Measurements from ENCODE around the gene ALKBH7. TPM values are rescaled to one million over a fixed set of nuclear protein-coding genes. Genes with fewer than 3 reads are reported as not detected.
"Not testable (repeated sequence)": the region's sequence is repeated elsewhere in the genome, so short reads cannot be mapped to it uniquely, and the experiment has no call there.

ALKBH7 gene
- total RNA-seq, 1 donor from 2014 or later: 21.2 TPM

DNA sequence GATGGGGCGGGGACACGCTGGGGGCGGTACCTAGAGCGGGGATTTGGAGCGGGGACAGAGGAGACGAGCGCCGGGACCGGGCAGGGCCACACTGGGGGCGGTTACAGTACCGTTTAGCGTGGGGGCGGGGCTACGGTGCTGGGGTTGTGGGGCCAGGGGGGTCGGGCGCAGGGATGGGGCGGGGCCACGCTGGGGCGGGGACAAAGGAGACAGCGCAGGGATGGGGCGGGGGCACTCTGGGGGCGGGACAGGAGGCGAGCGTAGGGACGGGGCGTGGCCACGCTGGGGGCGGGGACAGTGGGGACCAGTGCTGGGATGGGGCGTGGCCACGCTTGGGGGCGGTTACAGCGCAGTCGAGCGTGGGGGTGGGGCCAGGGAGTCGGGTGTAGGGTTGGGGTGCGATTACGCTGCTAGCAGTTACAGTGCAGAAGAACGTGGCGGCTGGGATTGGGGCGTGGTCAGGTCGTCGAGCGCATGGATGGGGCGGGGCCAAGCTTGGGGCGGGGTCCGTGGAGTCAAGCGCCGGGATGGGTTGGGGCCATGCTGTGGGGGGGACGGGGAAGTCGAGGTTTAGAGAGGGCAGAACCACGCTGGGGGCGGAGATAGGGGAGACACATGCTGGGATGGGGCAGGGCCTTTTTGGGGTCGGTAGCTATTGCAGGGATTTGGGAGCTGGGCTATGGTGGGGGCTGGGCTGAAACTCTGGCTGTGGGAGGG is 660 bp downstream of the ALKBH7 start:
- peak; percentile 98 for DNase-seq

GRCh38 chr19:6373813-6374108 is 1.2 kb downstream of the ALKBH7 start:
- DNase-seq: no peak

- no peak for DNase-seq
These were observed 1.6 kb downstream of the ALKBH7 start for GRCh38 chr19:6374161-6374709.

- no peak for DNase-seq
These were observed 2.3 kb downstream of the ALKBH7 start for GRCh38 chr19:6374711-6375410.

GRCh38 chr19:6375411-6376010 is 2.9 kb downstream of the ALKBH7 start, which contains the start of gene PSPN:
TSS of gene PSPN (minus strand) at chr19:6375933. CDS start at chr19:6375849, 84 bp downstream.
- no peak for DNase-seq

DNA sequence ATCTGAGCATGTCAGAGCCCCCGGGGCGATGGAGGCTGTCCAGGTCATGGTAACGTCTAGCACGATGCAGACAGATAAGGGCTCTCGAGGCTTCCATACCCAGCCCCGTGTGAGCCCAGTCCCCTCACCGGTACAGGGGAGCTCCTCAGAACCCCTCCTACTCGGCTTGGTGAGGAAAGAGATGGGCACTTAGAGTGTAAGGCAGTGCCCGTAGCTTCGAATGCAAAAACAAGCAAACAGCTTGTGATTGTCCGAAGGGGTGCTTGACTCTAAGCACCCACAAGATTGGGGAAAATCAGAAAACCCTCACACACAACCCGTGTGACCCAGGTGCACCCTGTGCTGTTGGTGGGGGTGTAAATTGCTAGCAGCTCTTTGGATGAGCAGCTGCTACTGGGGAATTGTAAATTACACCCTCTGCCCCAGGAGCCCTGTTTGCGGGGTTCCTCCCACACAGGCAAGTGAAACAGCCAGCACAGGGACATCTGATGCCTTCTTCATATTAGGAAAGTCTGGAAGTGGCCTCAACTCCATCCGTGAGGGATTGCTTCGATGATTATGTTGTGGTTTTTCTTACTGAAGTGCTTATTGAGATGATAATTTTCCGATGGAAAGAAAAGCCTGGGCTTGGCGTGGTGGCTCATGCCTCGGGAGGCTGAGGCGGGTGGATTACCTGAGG is 4.1 kb downstream of the ALKBH7 start:
- DNase-seq: no peak

- DNase-seq: no peak
These were observed 5.4 kb downstream of the ALKBH7 start for GRCh38 chr19:6378041-6378440.

- no peak for DNase-seq
These were observed 5.9 kb downstream of the ALKBH7 start for GRCh38 chr19:6378486-6378885.

GRCh38 chr19:6379744-6380143 is 7.2 kb downstream of the ALKBH7 start:
- DNase-seq: no peak

- DNase-seq: no peak
These were observed 8.6 kb downstream of the ALKBH7 start for GRCh38 chr19:6381030-6381750.

DNA sequence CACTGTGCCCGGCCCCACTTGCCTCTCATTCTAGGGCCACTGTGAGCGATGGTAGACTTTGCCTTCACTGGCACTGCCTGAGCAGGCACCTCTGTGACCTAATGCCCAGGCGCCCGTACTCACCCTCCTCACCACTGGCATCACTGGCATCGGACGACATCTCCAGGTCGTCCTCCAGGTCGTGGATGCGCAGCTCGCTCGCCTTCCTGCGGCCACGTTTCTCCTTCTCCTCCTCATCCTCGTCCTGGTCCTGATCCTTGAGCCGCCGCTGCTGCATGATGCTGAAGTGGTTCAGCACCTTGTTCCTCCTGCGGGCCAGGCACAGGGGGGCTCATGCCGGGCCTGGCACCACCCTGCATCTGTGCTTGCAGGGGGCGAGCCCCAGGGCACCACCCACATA is 10.6 kb downstream of the ALKBH7 start:
- DNase-seq: no peak

- no peak for DNase-seq
These were observed 11.8 kb downstream of the ALKBH7 start for GRCh38 chr19:6384381-6384780.

DNA sequence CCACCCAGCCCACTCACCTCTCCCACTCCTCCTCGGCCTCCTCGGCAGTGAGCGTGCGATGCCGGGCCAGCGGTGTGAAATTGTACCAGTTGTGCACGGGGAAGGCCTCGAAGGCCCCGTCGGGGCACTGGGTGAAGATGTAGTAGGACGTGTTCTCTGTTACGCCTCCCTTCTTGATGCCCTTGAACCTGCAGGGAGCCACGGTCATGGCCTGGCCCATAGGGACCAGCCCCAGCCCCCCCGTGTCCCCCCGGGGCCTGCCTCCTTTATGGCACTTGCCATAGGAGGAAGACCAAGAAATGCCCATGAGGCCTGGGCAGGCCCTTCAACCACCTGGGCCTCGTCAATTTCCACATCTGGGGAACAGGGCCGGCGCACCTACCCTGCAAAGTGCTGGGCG is 14.8 kb downstream of the ALKBH7 start:
- no peak for DNase-seq

DNA sequence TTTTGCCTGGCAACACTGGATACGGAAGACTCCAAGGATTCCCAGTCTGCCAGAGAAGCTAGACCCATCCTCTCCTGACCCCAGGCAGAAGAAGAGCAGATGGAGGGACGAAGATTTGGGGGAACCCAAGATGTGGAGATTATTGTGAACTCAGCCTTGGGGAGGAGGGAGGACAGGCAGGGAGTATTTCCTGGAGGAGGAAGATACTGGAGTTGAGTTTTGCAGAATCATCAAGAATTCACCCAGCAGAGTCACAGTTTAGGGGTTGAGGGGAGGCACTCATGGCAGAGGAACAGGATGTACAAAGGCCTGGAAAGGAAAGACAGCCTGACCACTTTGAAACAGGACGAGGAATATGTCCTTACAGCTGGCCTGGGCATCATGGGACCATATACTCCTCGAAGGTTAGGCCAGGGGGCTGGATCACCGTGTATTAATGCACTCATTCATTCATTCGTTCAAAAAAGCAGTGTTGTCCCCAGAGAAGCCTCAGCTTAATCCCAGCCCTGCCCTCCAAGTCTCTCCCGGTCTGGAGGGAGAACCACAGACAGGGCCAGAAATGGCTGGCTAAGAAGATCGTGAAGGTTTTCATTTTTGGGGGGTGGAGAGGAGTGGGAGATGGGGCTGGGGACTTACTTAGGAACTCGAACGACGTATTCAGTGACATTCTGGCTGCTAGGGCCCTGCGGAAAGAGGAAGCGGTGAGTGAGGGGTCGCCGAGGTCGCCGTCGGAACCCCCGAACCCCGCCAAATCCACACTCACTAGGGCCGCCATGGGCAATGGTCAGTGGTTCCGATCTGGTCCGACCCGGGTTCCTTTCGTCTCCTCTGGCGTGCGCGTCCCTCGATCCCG is 19.9 kb downstream of the ALKBH7 start:
- no peak for DNase-seq

- peak; percentile 87 for DNase-seq
These were observed 20.7 kb downstream of the ALKBH7 start, which contains the start of gene GTF2F1 for GRCh38 chr19:6393074-6393982. TSS of gene GTF2F1 (minus strand) at chr19:6393164. CDS start at chr19:6392995, 169 bp downstream.

DNA sequence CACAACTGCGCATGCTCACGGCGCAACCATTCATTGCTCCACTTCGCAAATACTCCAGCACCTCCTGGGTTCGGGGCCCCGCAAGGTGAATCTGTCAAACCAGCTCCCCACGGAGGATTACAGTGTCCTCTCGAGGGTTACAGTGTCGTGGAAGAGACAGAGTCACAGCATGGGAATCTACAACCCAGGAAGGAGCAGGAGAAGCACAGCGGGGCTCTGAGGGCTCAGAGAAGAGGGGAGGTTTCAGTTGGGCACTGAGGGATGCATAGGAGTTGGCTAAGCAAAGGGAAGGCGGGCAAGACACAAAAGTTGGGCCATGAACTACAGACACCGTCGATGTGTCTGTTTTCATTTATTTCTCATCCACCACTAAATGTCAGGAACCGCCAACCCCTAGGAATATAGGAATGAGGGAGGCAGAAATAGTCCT is 21.4 kb downstream of the ALKBH7 start:
- DNase-seq: no peak

DNA sequence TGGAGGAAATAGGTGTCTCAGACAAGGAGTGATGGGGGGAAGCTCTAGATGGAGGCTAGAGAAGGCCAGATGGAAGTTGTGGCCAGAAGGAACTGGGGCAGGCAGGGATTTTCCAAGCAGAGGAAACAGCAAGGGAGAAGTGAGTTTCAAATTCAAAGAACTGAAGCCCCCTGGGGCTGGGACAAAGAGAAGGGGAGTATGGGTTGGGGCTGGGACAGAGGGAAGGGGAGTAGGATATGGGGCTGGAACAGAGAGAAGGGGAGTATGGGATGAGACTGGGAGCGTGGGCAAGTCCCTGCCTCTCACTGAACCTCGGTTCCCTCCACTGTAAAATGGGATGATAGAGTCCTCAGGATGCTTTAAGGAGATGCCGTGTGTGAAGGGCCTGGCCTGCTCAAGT is 22.2 kb downstream of the ALKBH7 start:
- DNase-seq: no peak

DNA sequence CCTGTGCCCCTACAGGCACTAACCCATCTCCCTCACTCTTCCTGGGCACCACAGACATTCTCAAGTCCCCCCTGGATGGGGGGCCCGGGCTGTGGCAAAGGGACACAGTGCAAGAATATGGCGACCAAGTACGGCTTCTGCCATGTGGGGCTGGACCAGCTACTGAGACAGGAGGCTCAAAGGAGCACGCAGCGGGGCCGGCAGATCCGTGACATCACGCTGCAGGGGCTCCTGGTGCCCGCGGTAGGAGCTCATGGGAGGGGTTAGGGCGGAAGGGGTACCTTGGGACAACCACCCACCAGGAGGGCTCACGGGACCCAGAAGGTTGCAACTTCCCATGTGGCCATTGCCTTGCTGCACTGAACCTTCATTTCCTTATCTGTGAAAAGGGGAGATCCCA is 23.7 kb downstream of the ALKBH7 start:
- no peak for DNase-seq

- not testable (repeated sequence) for DNase-seq
These were observed 27.7 kb downstream of the ALKBH7 start for GRCh38 chr19:6400062-6400944.

Measured in occipital lobe (tissue), 2 donors.